ENCODE measurements around the gene EIF2A.

- TF ChIP-seq POLR2AphosphoS5 (IDR thresholded peaks at IDR 0.05; ENCODE audit: low read depth) (no peak), CTCF (IDR thresholded peaks at IDR 0.05; ENCODE audit: insufficient read depth, low read length) (no peak), REST (IDR thresholded peaks at IDR 0.05; ENCODE audit: insufficient replicate concordance, low read depth) (no peak), GABPA (IDR thresholded peaks at IDR 0.05; ENCODE audit: low read depth) (no peak)
These were observed 65.1 kb downstream of the EIF2A start for GRCh38 chr3:150611666-150612065.
